ENCODE measurements around the gene GJC3. TPM values are rescaled to one million over a fixed set of nuclear protein-coding genes. Genes with fewer than 3 reads are reported as not detected.

GJC3 gene
- polyA plus RNA-seq, 2 of the 4 experiments (the other 2 are of a cell fraction) = 0.36 TPM; not detected in 1

DNA sequence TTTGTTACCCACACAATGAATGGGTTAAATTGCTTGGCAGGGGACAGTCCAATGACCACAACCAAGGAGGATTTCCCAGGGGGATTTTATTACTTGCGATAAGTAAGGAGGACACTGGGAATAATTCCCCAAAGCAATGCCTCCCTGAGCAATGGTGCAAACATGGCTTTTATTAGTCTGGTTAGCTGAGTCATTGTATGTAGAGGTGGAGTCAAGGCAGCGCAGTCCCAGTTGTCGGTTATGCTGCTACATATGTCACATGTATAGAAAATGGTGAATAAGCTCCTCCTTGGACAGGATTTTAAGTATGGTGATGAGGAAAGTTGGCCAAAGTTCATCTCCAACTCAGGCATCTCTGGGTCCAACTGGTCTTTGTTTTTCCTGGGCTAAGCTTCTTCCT lies 6.2 kb downstream of the GJC3 start:
- Histone ChIP-seq H3K4me2 (no peak overlapping the region), H3K4me3 (no peak overlapping the region), H3K27ac (no peak overlapping the region), H3K9me3 (peaks cover 6% of the 10 kb centered on the region; the same call in 1 of the 3 replicates), H3K4me1 (peaks cover 4% of the 10 kb centered on the region; the same call in 1 of the 3 replicates)
- no peak for DNase-seq (ENCODE audit: low read depth in 1 of 2, low spot score in 1 of 2)
- whole genome bisulfite sequencing (ENCODE audit: missing lambda C conversion rate) = 50% methylated on average over 3 of the region's 3 CpGs
- ChIA-PET CTCF (interaction anchor here (0.9 to 1.4 kb wide), 4 partner anchors 12 to 253 kb away, joined by 3 to 4 read pairs (median 3); no protein-coding TSS in a partner anchor), POLR2A (interaction anchor here (0.6 kb wide), 1 partner anchor 447 kb away, joined by 3 read pairs; no protein-coding TSS in a partner anchor)
- FAIRE-seq = no peak
- ATAC-seq = no peak
- TF ChIP-seq, protein P1, sequence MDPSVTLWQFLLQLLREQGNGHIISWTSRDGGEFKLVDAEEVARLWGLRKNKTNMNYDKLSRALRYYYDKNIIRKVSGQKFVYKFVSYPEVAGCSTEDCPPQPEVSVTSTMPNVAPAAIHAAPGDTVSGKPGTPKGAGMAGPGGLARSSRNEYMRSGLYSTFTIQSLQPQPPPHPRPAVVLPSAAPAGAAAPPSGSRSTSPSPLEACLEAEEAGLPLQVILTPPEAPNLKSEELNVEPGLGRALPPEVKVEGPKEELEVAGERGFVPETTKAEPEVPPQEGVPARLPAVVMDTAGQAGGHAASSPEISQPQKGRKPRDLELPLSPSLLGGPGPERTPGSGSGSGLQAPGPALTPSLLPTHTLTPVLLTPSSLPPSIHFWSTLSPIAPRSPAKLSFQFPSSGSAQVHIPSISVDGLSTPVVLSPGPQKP (IDR thresholded peaks at IDR 0.05; ENCODE audit: low read depth, low read length) = no peak
- no peak for TF ChIP-seq RFX5 (IDR thresholded peaks at IDR 0.05)
- no peak for TF ChIP-seq ZSCAN20 (CRISPR knock-in tag; IDR thresholded peaks at IDR 0.05)
- no peak for TF ChIP-seq KDM1A (IDR thresholded peaks at IDR 0.05; ENCODE audit: low read depth)
- no peak for TF ChIP-seq HOXA7 (CRISPR knock-in tag; IDR thresholded peaks at IDR 0.05)
- TF ChIP-seq NR3C1 (IDR thresholded peaks at IDR 0.05) = no peak
- no peak for TF ChIP-seq CEBPB (IDR thresholded peaks at IDR 0.05)
- no peak for TF ChIP-seq FOSL2 (IDR thresholded peaks at IDR 0.05)
- TF ChIP-seq FOSL2 (CRISPR knock-in tag; IDR thresholded peaks at IDR 0.05) = no peak
- no peak for TF ChIP-seq KDM5A (IDR thresholded peaks at IDR 0.05)
- TF ChIP-seq HDAC2 (IDR thresholded peaks at IDR 0.05) = no peak
- TF ChIP-seq MYC (IDR thresholded peaks at IDR 0.05; ENCODE audit: borderline replicate concordance, low read length) = no peak
- TF ChIP-seq JUN (IDR thresholded peaks at IDR 0.05) = no peak
- TF ChIP-seq CHD2 (IDR thresholded peaks at IDR 0.05; ENCODE audit: low read length, partially characterized antibody) = no peak
- TF ChIP-seq ZFP36 (IDR thresholded peaks at IDR 0.05; ENCODE audit: borderline replicate concordance, partially characterized antibody) = no peak
- TF ChIP-seq, protein P2, sequence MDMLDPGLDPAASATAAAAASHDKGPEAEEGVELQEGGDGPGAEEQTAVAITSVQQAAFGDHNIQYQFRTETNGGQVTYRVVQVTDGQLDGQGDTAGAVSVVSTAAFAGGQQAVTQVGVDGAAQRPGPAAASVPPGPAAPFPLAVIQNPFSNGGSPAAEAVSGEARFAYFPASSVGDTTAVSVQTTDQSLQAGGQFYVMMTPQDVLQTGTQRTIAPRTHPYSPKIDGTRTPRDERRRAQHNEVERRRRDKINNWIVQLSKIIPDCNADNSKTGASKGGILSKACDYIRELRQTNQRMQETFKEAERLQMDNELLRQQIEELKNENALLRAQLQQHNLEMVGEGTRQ (IDR thresholded peaks at IDR 0.05) = no peak

DNA sequence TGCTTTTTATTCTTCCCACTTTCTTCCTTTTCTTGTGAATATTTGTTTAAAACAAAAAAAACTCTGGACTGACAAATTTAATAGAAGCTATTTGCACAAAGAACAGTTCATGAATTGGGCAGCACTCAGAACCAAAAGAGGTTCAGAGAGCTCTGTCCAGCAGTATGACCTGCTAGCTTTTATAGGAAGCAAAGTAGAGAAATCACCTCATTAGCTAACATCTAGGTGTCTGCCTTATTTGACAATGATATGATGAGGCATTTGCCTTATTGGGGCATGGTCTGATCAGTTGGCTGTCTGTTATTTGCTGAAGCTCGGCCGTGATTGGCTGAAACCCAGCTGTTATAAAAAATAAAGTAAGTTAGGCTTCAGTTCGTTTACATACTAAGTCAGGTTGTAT lies 9.3 kb downstream of the GJC3 start:
- peaks cover 13% of the 10 kb centered on the region; the same call in 2 of the 3 replicates for H3K4me1 ChIP-seq
- ATAC-seq = no peak
- DNase-seq (ENCODE audit: low read depth in 1 of 2, low spot score in 1 of 2) = peak in 1 of 2 experiments; percentile 27
- FAIRE-seq = no peak
- peak overlapping the region; percentile 90 to 98 for H3K27ac ChIP-seq
- TF ChIP-seq HOXA7 (CRISPR knock-in tag; IDR thresholded peaks at IDR 0.05) (no peak), POLR2A (IDR thresholded peaks at IDR 0.05; ENCODE audit: low read length) (no peak)
- ChIA-PET POLR2A (interaction anchor here (0.7 to 2.6 kb wide), 11 partner anchors 9 to 415 kb away, joined by 3 to 22 read pairs (median 5); partner anchors contain the start of genes AP4M1, GJC3, LAMTOR4 and MCM7), CTCF (interaction anchor here (0.6 to 3.0 kb wide), 8 partner anchors 9 to 1581 kb away, joined by 3 to 21 read pairs (median 4); partner anchors contain the start of gene GJC3)
- peaks cover 6% of the 10 kb centered on the region; the same call in 1 of the 3 replicates for H3K9me3 ChIP-seq
- WGBS (ENCODE audit: missing lambda C conversion rate) = 92% methylated on average over 3 of the region's 3 CpGs
- H3K4me2 ChIP-seq = peak overlapping the region; percentile 65
- peak overlapping the region; percentile 81 for H3K4me3 ChIP-seq

DNA sequence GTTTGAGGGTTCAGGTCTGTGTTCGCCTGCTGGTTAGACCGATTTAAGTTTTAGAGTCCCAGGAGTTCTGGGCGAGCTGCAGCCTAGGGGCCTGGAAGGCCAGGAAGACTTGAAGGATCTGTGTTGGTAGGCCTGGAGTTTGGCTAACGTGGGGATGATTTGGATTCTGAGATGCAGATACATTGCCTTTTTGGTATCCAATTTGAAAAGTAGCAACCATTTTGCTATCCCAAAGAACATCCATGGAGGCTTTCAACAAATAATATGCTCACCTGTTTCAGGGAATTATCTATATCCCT lies 9.7 kb downstream of the GJC3 start:
- Histone ChIP-seq H3K4me2 (peak overlapping the region; percentile 65), H3K4me1 (peaks cover 13% of the 10 kb centered on the region; the same call in 2 of the 3 replicates), H3K27ac (peak overlapping the region; percentile 90 to 98), H3K4me3 (peak overlapping the region; percentile 81), H3K9me3 (peaks cover 6% of the 10 kb centered on the region; the same call in 1 of the 3 replicates)
- WGBS (ENCODE audit: missing lambda C conversion rate) = 16% methylated on average over 4 of the region's 4 CpGs
- DNase-seq (ENCODE audit: low read depth in 1 of 2, low spot score in 1 of 2) (no peak), ATAC-seq (no peak), FAIRE-seq (no peak)
- CTCF ChIA-PET = interaction anchor here (0.8 to 3.0 kb wide), 8 partner anchors 9 to 289 kb away, joined by 4 to 21 read pairs (median 4); partner anchors contain the start of gene GJC3
- TF ChIP-seq CHD4 (IDR thresholded peaks at IDR 0.05; ENCODE audit: borderline replicate concordance) = no peak
- POLR2A ChIA-PET = interaction anchor here (0.6 to 2.6 kb wide), 24 partner anchors 9 to 463 kb away, joined by 3 to 22 read pairs (median 4); partner anchors contain the start of genes AP4M1, CYP3A5, GJC3 and LAMTOR4
